GM12878 (cell line): Measurements from ENCODE around the gene TMEM212.

Source experiments
- CTCF ChIP-seq, 3 experiments: IDR thresholded peaks in 2 of 3; conservative IDR thresholded peaks in 1 of 3; 2 replicates each; pipeline ENCODE4 v1.5.1; 2011; ENCODE audit warnings: low read depth in 3 of 3, low read length in 3 of 3, mild to moderate bottlenecking in 3 of 3, control low read depth in 2 of 3, moderate library complexity in 2 of 3, inconsistent platforms in 1 of 3, mixed read lengths in 1 of 3; ENCODE audit not compliant: control insufficient read depth in 2 of 3, insufficient read depth in 1 of 3; ENCODE audit errors: extremely low read depth in 1 of 3
- IKZF1 ChIP-seq: fragments of 450-650 bp; conservative IDR thresholded peaks from 2 replicates; pipeline ENCODE4 v1.6.1; 2017; ENCODE audit warnings: antibody characterized with exemption, mild to moderate bottlenecking
- MXI1 ChIP-seq: fragments of 150-350 bp; IDR thresholded peaks from 2 replicates; pipeline ENCODE4 v1.6.1; 2011; ENCODE audit warnings: low read depth, mild to moderate bottlenecking, inconsistent platforms, low read length, improper control_type of control experiment
- NBN ChIP-seq: fragments of 450-650 bp; IDR thresholded peaks from 2 replicates; pipeline ENCODE4 v1.6.1; 2016
- NR2F1 ChIP-seq: fragments of 450-650 bp; conservative IDR thresholded peaks from 2 replicates; pipeline ENCODE4 v1.6.1; 2017; ENCODE audit warnings: mild to moderate bottlenecking
- RAD21 ChIP-seq: IDR thresholded peaks from 2 replicates; pipeline ENCODE4 v1.6.1; 2011; ENCODE audit warnings: mild to moderate bottlenecking, low read depth, low read length, moderate library complexity; ENCODE audit not compliant: insufficient read depth
- REST ChIP-seq: IDR thresholded peaks from 2 replicates; pipeline ENCODE4 v1.6.1; 2012; ENCODE audit warnings: mild to moderate bottlenecking, low read depth, low read length
- RFX5 ChIP-seq: IDR thresholded peaks from 2 replicates; pipeline ENCODE4 v1.6.1; 2011; ENCODE audit warnings: low read depth, low read length, improper control_type of control experiment
- ZNF207 ChIP-seq: fragments of 450-650 bp; IDR thresholded peaks from 2 replicates; pipeline ENCODE4 v1.6.1; 2014; ENCODE audit warnings: antibody characterized with exemption, mild to moderate bottlenecking, borderline replicate concordance

- TF ChIP-seq NR2F1 = no peak
- TF ChIP-seq CTCF (IDR thresholded peaks at IDR 0.05 in 2 of 3, conservative IDR thresholded peaks at IDR 0.05 in 1 of 3; ENCODE audit: control insufficient read depth in 2 of 3, extremely low read depth in 1 of 3, insufficient read depth in 1 of 3, low read depth in 3 of 3, low read length in 3 of 3) = no peak
- no peak for TF ChIP-seq RFX5
- no peak for TF ChIP-seq MXI1
- no peak for TF ChIP-seq IKZF1
- TF ChIP-seq ZNF207 = no peak
- no peak for TF ChIP-seq RAD21
- no peak for TF ChIP-seq NBN
- no peak for TF ChIP-seq REST
Observed at GRCh38 chr3:171812811-171813210, 30.3 kb upstream of the TMEM212 start.
